Activated CD4-positive, alpha-beta T cell treated with anti-CD3 and anti-CD28 coated beads, Interleukin-2, amount 10 ng/mL, durations not matched to agents 7 days and 5 days (primary cell): ENCODE measurements around the gene FAM219A. TPM values are rescaled to one million over a fixed set of nuclear protein-coding genes. Genes with fewer than 3 reads are reported as not detected.
A peak's percentile ranks its signal among the peaks of the same experiment; 100 is the strongest.

ENCODE experiments used
- CTCF ChIA-PET: fragments of 350-600 bp; sonication (Branson Sonifier 250); formaldehyde crosslinking; loops from one replicate; lab custom pipeline; 2021; ENCODE audit warnings: antibody characterized with exemption; lab: Charles Lee
- POLR2A ChIA-PET: fragments of 350-600 bp; sonication (Branson Sonifier 250); formaldehyde crosslinking; loops from one replicate; lab custom pipeline; 2021; ENCODE audit warnings: antibody characterized with exemption; lab: Charles Lee
- DNase-seq: peaks from one replicate; pipeline ENCODE4 v3.0.0-alpha.2; 2020
- H3K27ac Mint-ChIP-seq: one replicate; pipeline ENCODE4 v1.8.0; 2021; ENCODE audit warnings: mild to moderate bottlenecking, moderate library complexity, mixed read lengths
- H3K27me3 Mint-ChIP-seq: one replicate; pipeline ENCODE4 v1.8.0; 2021; ENCODE audit warnings: mixed read lengths
- H3K36me3 Mint-ChIP-seq: one replicate; pipeline ENCODE4 v1.8.0; 2021; ENCODE audit warnings: low read depth, mixed read lengths
- H3K4me1 Mint-ChIP-seq: one replicate; pipeline ENCODE4 v1.8.0; 2021; ENCODE audit warnings: mixed read lengths
- H3K4me3 Mint-ChIP-seq: one replicate; pipeline ENCODE4 v1.8.0; 2021; ENCODE audit warnings: mild to moderate bottlenecking, moderate library complexity, mixed read lengths
- H3K9me3 Mint-ChIP-seq: one replicate; pipeline ENCODE4 v1.8.0; 2021; ENCODE audit warnings: mixed read lengths
- total RNA-seq, 2 experiments: library from RNA; stranded (reverse); gene quantifications; one replicate each; pipeline ENCODE4 v1.2.3, GENCODE V29; 2021

The FAM219A gene
- total RNA-seq, 2 experiments from 2014 or later, result 11.6 to 12.7 TPM

- POLR2A ChIA-PET, result no interaction called here
- no peaks in the 10 kb centered on the region for H3K9me3 Mint-ChIP-seq
- H3K4me3 Mint-ChIP-seq, result no peak overlapping the region
- peaks cover 9% of the 10 kb centered on the region for H3K4me1 Mint-ChIP-seq
- H3K27ac Mint-ChIP-seq, result no peak overlapping the region
- DNase-seq, result no peak
- CTCF ChIA-PET, result interaction anchor here (0.6 to 0.9 kb wide), 3 partner anchors 8 to 774 kb away, joined by 3 to 4 read pairs (median 3); no protein-coding TSS in a partner anchor
- H3K36me3 Mint-ChIP-seq, result no peaks in the 10 kb centered on the region
- peaks cover 11% of the 10 kb centered on the region for H3K27me3 Mint-ChIP-seq
Measured at GRCh38 chr9:34385561-34386230, 72.7 kb downstream of the FAM219A start.

- Mint-ChIP-seq H3K27me3 (peaks cover 11% of the 10 kb centered on the region), H3K4me1 (peaks cover 21% of the 10 kb centered on the region), H3K27ac (no peak overlapping the region), H3K36me3 (no peaks in the 10 kb centered on the region), H3K4me3 (no peak overlapping the region), H3K9me3 (no peaks in the 10 kb centered on the region)
- POLR2A ChIA-PET, result no interaction called here
- peak; percentile 2 for DNase-seq
- CTCF ChIA-PET, result no interaction called here
Measured at GRCh38 chr9:34384368-34385165, 73.8 kb downstream of the FAM219A start.

GRCh38 chr9:34383904-34384303 lies 74.5 kb downstream of the FAM219A start:
- ChIA-PET POLR2A (no interaction called here), CTCF (no interaction called here)
- Mint-ChIP-seq H3K4me3 (no peak overlapping the region), H3K36me3 (no peaks in the 10 kb centered on the region), H3K4me1 (peaks cover 26% of the 10 kb centered on the region), H3K27ac (no peak overlapping the region), H3K27me3 (peaks cover 11% of the 10 kb centered on the region), H3K9me3 (no peaks in the 10 kb centered on the region)
- DNase-seq, result no peak

- POLR2A ChIA-PET, result no interaction called here
- Mint-ChIP-seq H3K4me3 (no peak overlapping the region), H3K27ac (no peak overlapping the region), H3K36me3 (no peaks in the 10 kb centered on the region), H3K27me3 (peaks cover 11% of the 10 kb centered on the region), H3K9me3 (no peaks in the 10 kb centered on the region), H3K4me1 (peaks cover 31% of the 10 kb centered on the region)
- no peak for DNase-seq
- CTCF ChIA-PET, result interaction anchor here (0.6 kb wide), 1 partner anchor 40 kb away, joined by 3 read pairs; no protein-coding TSS in a partner anchor
Measured at GRCh38 chr9:34382879-34383278, 75.5 kb downstream of the FAM219A start.

DNA sequence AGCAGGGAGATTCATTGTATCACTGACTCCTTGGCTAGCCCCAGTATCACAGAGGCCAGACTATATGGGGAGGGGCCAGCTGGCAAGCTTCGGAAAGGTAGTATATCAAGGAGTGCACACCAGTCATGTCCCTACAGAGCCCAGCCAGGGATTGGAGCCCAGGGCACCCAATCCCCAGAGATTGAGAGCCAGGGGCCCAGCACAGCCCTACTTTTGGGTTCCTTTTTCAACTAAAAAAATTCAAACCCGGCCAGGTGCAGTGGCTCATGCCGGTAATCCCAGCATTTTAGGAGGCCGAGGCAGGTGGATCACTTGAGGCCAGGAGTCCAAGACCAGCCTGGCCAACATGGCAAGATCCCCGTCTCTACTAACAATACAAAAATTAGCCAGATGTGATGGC lies 76.3 kb downstream of the FAM219A start:
- DNase-seq, result no peak
- POLR2A ChIA-PET, result no interaction called here
- H3K27me3 Mint-ChIP-seq, result peaks cover 11% of the 10 kb centered on the region
- H3K36me3 Mint-ChIP-seq, result no peaks in the 10 kb centered on the region
- CTCF ChIA-PET, result interaction anchor here (3.3 kb wide), 1 partner anchor 49 kb away, joined by 43 read pairs; no protein-coding TSS in a partner anchor
- H3K27ac Mint-ChIP-seq, result no peak overlapping the region
- no peak overlapping the region for H3K4me3 Mint-ChIP-seq
- no peaks in the 10 kb centered on the region for H3K9me3 Mint-ChIP-seq
- peaks cover 33% of the 10 kb centered on the region for H3K4me1 Mint-ChIP-seq

- peak overlapping the region; percentile 80 for H3K4me3 Mint-ChIP-seq
- peaks cover 11% of the 10 kb centered on the region for H3K27me3 Mint-ChIP-seq
- H3K4me1 Mint-ChIP-seq, result peaks cover 34% of the 10 kb centered on the region
- H3K36me3 Mint-ChIP-seq, result no peaks in the 10 kb centered on the region
- POLR2A ChIA-PET, result interaction anchor here (1.1 kb wide), 1 partner anchor 10 kb away, joined by 4 read pairs; no protein-coding TSS in a partner anchor
- H3K9me3 Mint-ChIP-seq, result no peaks in the 10 kb centered on the region
- DNase-seq, result peak; percentile 26
- CTCF ChIA-PET, result interaction anchor here (3.3 kb wide), 1 partner anchor 48 kb away, joined by 43 read pairs; no protein-coding TSS in a partner anchor
- no peak overlapping the region for H3K27ac Mint-ChIP-seq
Measured at GRCh38 chr9:34381323-34381722, 77.0 kb downstream of the FAM219A start.

- ChIA-PET CTCF (interaction anchor here (1.4 to 3.3 kb wide), 4 partner anchors 8 to 128 kb away, joined by 3 to 43 read pairs (median 6); no protein-coding TSS in a partner anchor), POLR2A (interaction anchor here (0.6 to 1.1 kb wide), 2 partner anchors 10 to 59 kb away, joined by 4 read pairs; no protein-coding TSS in a partner anchor)
- DNase-seq, result peak; percentile 80
- H3K27me3 Mint-ChIP-seq, result peaks cover 11% of the 10 kb centered on the region
- H3K9me3 Mint-ChIP-seq, result no peaks in the 10 kb centered on the region
- H3K36me3 Mint-ChIP-seq, result no peaks in the 10 kb centered on the region
- peak overlapping the region; percentile 80 for H3K4me3 Mint-ChIP-seq
- peaks cover 40% of the 10 kb centered on the region for H3K4me1 Mint-ChIP-seq
- H3K27ac Mint-ChIP-seq, result peak overlapping the region; percentile 87
Measured at GRCh38 chr9:34380511-34381315, 77.7 kb downstream of the FAM219A start.

- ChIA-PET CTCF (interaction anchor here (0.8 to 3.3 kb wide), 8 partner anchors 8 to 455 kb away, joined by 3 to 43 read pairs (median 4); no protein-coding TSS in a partner anchor), POLR2A (interaction anchor here (1.1 kb wide), 1 partner anchor 9 kb away, joined by 4 read pairs; no protein-coding TSS in a partner anchor)
- Mint-ChIP-seq H3K27me3 (peaks cover 11% of the 10 kb centered on the region), H3K4me1 (peaks cover 46% of the 10 kb centered on the region), H3K9me3 (no peaks in the 10 kb centered on the region), H3K36me3 (no peaks in the 10 kb centered on the region), H3K4me3 (peak overlapping the region; percentile 80), H3K27ac (peak overlapping the region; percentile 87)
- peak; percentile 13 for DNase-seq
Measured at GRCh38 chr9:34380034-34380510, 78.3 kb downstream of the FAM219A start.

- Mint-ChIP-seq H3K4me1 (peaks cover 46% of the 10 kb centered on the region), H3K27ac (peak overlapping the region; percentile 87), H3K27me3 (peaks cover 11% of the 10 kb centered on the region), H3K4me3 (peak overlapping the region; percentile 80), H3K9me3 (no peaks in the 10 kb centered on the region), H3K36me3 (no peaks in the 10 kb centered on the region)
- POLR2A ChIA-PET, result no interaction called here
- CTCF ChIA-PET, result interaction anchor here (0.5 to 3.3 kb wide), 24 partner anchors 9 to 454 kb away, joined by 3 to 43 read pairs (median 3); partner anchors contain the start of gene UBAP1
- DNase-seq, result peak; percentile 95
Measured at GRCh38 chr9:34379334-34380033, 78.9 kb downstream of the FAM219A start.

- ChIA-PET POLR2A (no interaction called here), CTCF (interaction anchor here (0.5 to 3.3 kb wide), 22 partner anchors 8 to 453 kb away, joined by 3 to 43 read pairs (median 3); partner anchors contain the start of gene UBAP1)
- DNase-seq, result no peak
- Mint-ChIP-seq H3K36me3 (no peaks in the 10 kb centered on the region), H3K4me1 (peaks cover 46% of the 10 kb centered on the region), H3K27ac (no peak overlapping the region), H3K4me3 (peak overlapping the region; percentile 28), H3K27me3 (peaks cover 11% of the 10 kb centered on the region), H3K9me3 (no peaks in the 10 kb centered on the region)
Measured at GRCh38 chr9:34378376-34379060, 79.9 kb downstream of the FAM219A start.

DNA sequence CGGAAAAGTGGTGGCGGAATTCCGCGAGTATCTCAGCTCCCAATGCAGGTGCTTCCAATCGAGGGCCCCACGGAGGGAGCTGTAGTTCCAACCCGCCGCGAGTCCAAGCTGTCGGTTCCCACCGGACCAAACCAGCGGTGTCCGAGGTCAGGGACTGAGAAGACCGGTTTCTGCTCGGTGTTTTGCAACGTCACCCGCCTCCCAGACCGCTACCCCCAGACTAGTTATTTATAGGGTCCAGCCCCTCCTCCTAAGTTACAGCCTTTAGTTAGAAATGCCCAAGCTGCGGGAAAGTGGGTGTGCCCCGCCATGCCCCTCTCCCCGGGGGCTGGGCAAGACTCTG lies 81.0 kb downstream of the FAM219A start:
- peaks cover 46% of the 10 kb centered on the region for H3K4me1 Mint-ChIP-seq
- no peak overlapping the region for H3K27ac Mint-ChIP-seq
- peaks cover 6% of the 10 kb centered on the region for H3K27me3 Mint-ChIP-seq
- DNase-seq, result no peak
- H3K36me3 Mint-ChIP-seq, result no peaks in the 10 kb centered on the region
- H3K9me3 Mint-ChIP-seq, result no peaks in the 10 kb centered on the region
- ChIA-PET CTCF (interaction anchor here (0.7 to 1.4 kb wide), 6 partner anchors 9 to 243 kb away, joined by 3 to 4 read pairs (median 3); partner anchors contain the start of gene DCTN3), POLR2A (no interaction called here)
- peak overlapping the region; percentile 87 for H3K4me3 Mint-ChIP-seq
